ENCODE data around the gene PITPNC1.
"Not testable (repeated sequence)": the region's sequence is repeated elsewhere in the genome, so short reads cannot be mapped to it uniquely, and the experiment has no call there.

Gene PITPNC1

DNA sequence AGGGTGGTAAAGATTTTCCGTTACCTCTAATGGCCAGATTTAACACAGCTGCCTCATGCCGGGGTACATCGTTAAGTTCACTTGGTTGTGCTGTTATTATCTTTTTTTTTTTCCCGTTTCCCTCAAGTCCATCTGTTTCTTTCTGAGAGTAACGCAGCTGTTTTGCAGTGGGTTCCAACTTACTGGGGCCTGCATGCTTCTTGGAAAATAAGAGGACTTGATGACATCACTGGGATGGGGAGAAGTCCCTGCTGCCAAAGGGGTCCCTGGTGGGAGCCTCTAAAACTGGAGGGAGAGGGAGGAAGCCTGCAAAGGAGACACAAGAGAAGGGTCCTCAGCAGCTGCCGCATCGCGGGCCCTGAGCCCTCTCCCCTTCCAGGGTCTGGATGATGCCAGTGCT lies 262.9 kb downstream of the PITPNC1 start:
- no peak for DNase-seq (ENCODE audit: low spot score)
- Histone ChIP-seq H3K4me2 (ENCODE audit: insufficient read depth, low read length, poor library complexity, severe bottlenecking) (no peak overlapping the region), H4K91ac (ENCODE audit: low read depth, low read length, poor library complexity) (no peak overlapping the region), H3K9me3 (replicated peaks in 1 of 2; ENCODE audit: control insufficient read depth in 2 of 2, insufficient read depth in 1 of 2, low read depth in 1 of 2, low read length in 2 of 2) (no peaks in the 10 kb centered on the region), H2AFZ (ENCODE audit: low read length) (no peak overlapping the region), H3K23ac (ENCODE audit: low read depth, low read length, poor library complexity) (no peak overlapping the region), H3K9ac (ENCODE audit: low read depth, low read length, poor library complexity) (no peak overlapping the region), H2BK15ac (ENCODE audit: low read length) (no peak overlapping the region), H2BK12ac (ENCODE audit: low read length) (no peak overlapping the region), H3K36me3 (replicated peaks in 1 of 2; ENCODE audit: control insufficient read depth in 2 of 2, insufficient read depth in 2 of 2, low read length in 2 of 2) (peaks cover 0 to 2% of the 10 kb centered on the region in 2 donors), H3K14ac (ENCODE audit: low read length) (no peak overlapping the region), H3K18ac (ENCODE audit: low read length) (no peak overlapping the region), H2BK120ac (ENCODE audit: low read depth, low read length) (no peak overlapping the region), H4K8ac (ENCODE audit: low read depth, low read length) (no peak overlapping the region), H2BK5ac (ENCODE audit: low read length) (no peak overlapping the region), H3K4me1 (ENCODE audit: control insufficient read depth in 2 of 2, insufficient read depth in 1 of 2, low read depth in 1 of 2, low read length in 2 of 2) (peaks cover 0 to 2% of the 10 kb centered on the region in 2 donors), H3K4ac (ENCODE audit: low read length) (no peak overlapping the region), H2AK5ac (ENCODE audit: low read depth, low read length) (no peak overlapping the region), H3K27me3 (ENCODE audit: control insufficient read depth in 3 of 3, insufficient read depth in 3 of 3, low read depth in 1 of 3, low read length in 3 of 3) (no peaks in the 10 kb centered on the region), H3K79me1 (ENCODE audit: low read depth, low read length) (no peaks in the 10 kb centered on the region), H3K4me3 (ENCODE audit: low read length in 2 of 2) (no peak overlapping the region), H3K27ac (replicated peaks; ENCODE audit: low read length) (no peak overlapping the region)
- WGBS, 2 donors (ENCODE audit: extremely low coverage in 2 of 2, insufficient read length in 2 of 2, insufficient replicate concordance in 1 of 2) = no CpG with 5 or more reads among the region's 8 CpGs

DNA sequence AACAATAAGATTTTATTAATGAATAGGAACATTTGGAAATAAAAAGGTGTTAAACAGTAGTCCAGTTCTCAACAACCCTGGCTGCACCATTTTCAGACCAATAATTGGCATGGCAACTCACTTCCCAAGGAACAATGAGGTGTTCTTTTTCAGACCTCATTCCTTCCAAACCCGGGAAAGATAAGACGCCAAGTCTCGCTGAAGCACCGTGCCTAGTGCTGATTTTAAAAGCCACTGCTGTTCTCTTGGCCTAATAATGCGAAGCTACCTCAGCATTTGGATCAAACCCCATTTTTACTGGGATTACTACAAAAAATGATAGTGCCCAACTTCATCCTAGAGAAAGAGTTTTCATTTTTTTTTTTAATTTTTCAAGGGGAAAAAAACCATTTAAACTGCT lies 265.4 kb downstream of the PITPNC1 start:
- no peaks in the 10 kb centered on the region for H3K4me1 ChIP-seq (ENCODE audit: control insufficient read depth in 2 of 2, insufficient read depth in 1 of 2, low read depth in 1 of 2, low read length in 2 of 2)
- peaks cover 2% of the 10 kb centered on the region for H3K79me1 ChIP-seq (ENCODE audit: low read depth, low read length)
- no peak overlapping the region for H2AFZ ChIP-seq (ENCODE audit: low read length)
- no peak overlapping the region for H3K14ac ChIP-seq (ENCODE audit: low read length)
- no peak overlapping the region for H2BK120ac ChIP-seq (ENCODE audit: low read depth, low read length)
- no peak overlapping the region for H4K91ac ChIP-seq (ENCODE audit: low read depth, low read length, poor library complexity)
- H2BK5ac ChIP-seq (ENCODE audit: low read length) = no peak overlapping the region
- WGBS, 2 donors (ENCODE audit: extremely low coverage in 2 of 2, insufficient read length in 2 of 2, insufficient replicate concordance in 1 of 2) = no CpG with 5 or more reads among the region's 5 CpGs
- H3K4ac ChIP-seq (ENCODE audit: low read length) = no peak overlapping the region
- H3K27ac ChIP-seq (replicated peaks; ENCODE audit: low read length) = no peak overlapping the region
- no peaks in the 10 kb centered on the region for H3K9me3 ChIP-seq (replicated peaks in 1 of 2; ENCODE audit: control insufficient read depth in 2 of 2, insufficient read depth in 1 of 2, low read depth in 1 of 2, low read length in 2 of 2)
- no peak overlapping the region for H3K9ac ChIP-seq (ENCODE audit: low read depth, low read length, poor library complexity)
- no peak for DNase-seq (ENCODE audit: low spot score)
- H2AK5ac ChIP-seq (ENCODE audit: low read depth, low read length) = no peak overlapping the region
- no peak overlapping the region for H3K18ac ChIP-seq (ENCODE audit: low read length)
- no peak overlapping the region for H3K23ac ChIP-seq (ENCODE audit: low read depth, low read length, poor library complexity)
- no peaks in the 10 kb centered on the region for H3K27me3 ChIP-seq (ENCODE audit: control insufficient read depth in 3 of 3, insufficient read depth in 3 of 3, low read depth in 1 of 3, low read length in 3 of 3)
- H2BK12ac ChIP-seq (ENCODE audit: low read length) = no peak overlapping the region
- no peaks in the 10 kb centered on the region for H3K36me3 ChIP-seq (replicated peaks in 1 of 2; ENCODE audit: control insufficient read depth in 2 of 2, insufficient read depth in 2 of 2, low read length in 2 of 2)
- no peak overlapping the region for H4K8ac ChIP-seq (ENCODE audit: low read depth, low read length)
- H3K4me2 ChIP-seq (ENCODE audit: insufficient read depth, low read length, poor library complexity, severe bottlenecking) = no peak overlapping the region
- H3K4me3 ChIP-seq (ENCODE audit: low read length in 2 of 2) = no peak overlapping the region
- no peak overlapping the region for H2BK15ac ChIP-seq (ENCODE audit: low read length)

GRCh38 chr17:67644061-67644460 lies 267.0 kb downstream of the PITPNC1 start:
- H2BK15ac ChIP-seq (ENCODE audit: low read length) = no peak overlapping the region
- H3K4me1 ChIP-seq (ENCODE audit: control insufficient read depth in 2 of 2, insufficient read depth in 1 of 2, low read depth in 1 of 2, low read length in 2 of 2) = no peaks in the 10 kb centered on the region
- H3K4me2 ChIP-seq (ENCODE audit: insufficient read depth, low read length, poor library complexity, severe bottlenecking) = no peak overlapping the region
- no peak overlapping the region for H3K27ac ChIP-seq (replicated peaks; ENCODE audit: low read length)
- DNase-seq (ENCODE audit: low spot score) = no peak
- no peaks in the 10 kb centered on the region for H3K27me3 ChIP-seq (ENCODE audit: control insufficient read depth in 3 of 3, insufficient read depth in 3 of 3, low read depth in 1 of 3, low read length in 3 of 3)
- peaks cover 2% of the 10 kb centered on the region for H3K79me1 ChIP-seq (ENCODE audit: low read depth, low read length)
- no peak overlapping the region for H2BK12ac ChIP-seq (ENCODE audit: low read length)
- H3K18ac ChIP-seq (ENCODE audit: low read length) = no peak overlapping the region
- no peak overlapping the region for H3K14ac ChIP-seq (ENCODE audit: low read length)
- H2BK120ac ChIP-seq (ENCODE audit: low read depth, low read length) = no peak overlapping the region
- WGBS, 2 donors (ENCODE audit: extremely low coverage in 2 of 2, insufficient read length in 2 of 2, insufficient replicate concordance in 1 of 2) = no CpG with 5 or more reads among the region's 5 CpGs
- no peak overlapping the region for H2AK5ac ChIP-seq (ENCODE audit: low read depth, low read length)
- H3K4me3 ChIP-seq (ENCODE audit: low read length in 2 of 2) = no peak overlapping the region
- no peaks in the 10 kb centered on the region for H3K9me3 ChIP-seq (replicated peaks in 1 of 2; ENCODE audit: control insufficient read depth in 2 of 2, insufficient read depth in 1 of 2, low read depth in 1 of 2, low read length in 2 of 2)
- no peak overlapping the region for H2AFZ ChIP-seq (ENCODE audit: low read length)
- no peaks in the 10 kb centered on the region for H3K36me3 ChIP-seq (replicated peaks in 1 of 2; ENCODE audit: control insufficient read depth in 2 of 2, insufficient read depth in 2 of 2, low read length in 2 of 2)
- no peak overlapping the region for H4K91ac ChIP-seq (ENCODE audit: low read depth, low read length, poor library complexity)
- H3K23ac ChIP-seq (ENCODE audit: low read depth, low read length, poor library complexity) = no peak overlapping the region
- H3K4ac ChIP-seq (ENCODE audit: low read length) = no peak overlapping the region
- H2BK5ac ChIP-seq (ENCODE audit: low read length) = no peak overlapping the region
- no peak overlapping the region for H3K9ac ChIP-seq (ENCODE audit: low read depth, low read length, poor library complexity)
- no peak overlapping the region for H4K8ac ChIP-seq (ENCODE audit: low read depth, low read length)

DNA sequence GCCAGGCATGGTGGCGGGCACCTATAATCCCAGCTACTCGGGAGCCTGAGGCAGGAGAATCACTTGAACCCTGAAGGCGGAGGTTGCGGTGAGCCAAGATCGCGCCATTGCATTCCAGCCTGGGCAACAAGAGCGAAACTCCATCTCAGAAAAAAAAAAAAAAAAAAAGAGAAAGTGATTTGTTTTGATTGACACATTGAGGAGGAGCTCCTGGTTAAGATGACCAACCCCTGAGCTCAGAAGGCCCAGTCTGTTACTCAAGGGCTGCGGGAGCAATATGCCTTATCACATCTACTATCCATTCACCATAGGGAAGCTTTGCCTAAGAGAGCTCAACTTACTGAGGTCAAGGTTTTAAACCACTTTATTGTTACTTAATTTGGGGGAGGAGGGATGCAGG lies 268.1 kb downstream of the PITPNC1 start:
- not testable (repeated sequence) for H3K23ac ChIP-seq (ENCODE audit: low read depth, low read length, poor library complexity); H3K18ac ChIP-seq (ENCODE audit: low read length); H2BK15ac ChIP-seq (ENCODE audit: low read length); H2BK120ac ChIP-seq (ENCODE audit: low read depth, low read length); H3K4me2 ChIP-seq (ENCODE audit: insufficient read depth, low read length, poor library complexity, severe bottlenecking); H3K9me3 ChIP-seq (replicated peaks in 1 of 2; ENCODE audit: control insufficient read depth in 2 of 2, insufficient read depth in 1 of 2, low read depth in 1 of 2, low read length in 2 of 2); H4K91ac ChIP-seq (ENCODE audit: low read depth, low read length, poor library complexity); DNase-seq (ENCODE audit: low spot score); H3K27me3 ChIP-seq (ENCODE audit: control insufficient read depth in 3 of 3, insufficient read depth in 3 of 3, low read depth in 1 of 3, low read length in 3 of 3); H2BK12ac ChIP-seq (ENCODE audit: low read length); H4K8ac ChIP-seq (ENCODE audit: low read depth, low read length); H3K27ac ChIP-seq (replicated peaks; ENCODE audit: low read length); H3K36me3 ChIP-seq (replicated peaks in 1 of 2; ENCODE audit: control insufficient read depth in 2 of 2, insufficient read depth in 2 of 2, low read length in 2 of 2); H2BK5ac ChIP-seq (ENCODE audit: low read length); H3K4me1 ChIP-seq (ENCODE audit: control insufficient read depth in 2 of 2, insufficient read depth in 1 of 2, low read depth in 1 of 2, low read length in 2 of 2); H2AK5ac ChIP-seq (ENCODE audit: low read depth, low read length); H3K4me3 ChIP-seq (ENCODE audit: low read length in 2 of 2); H3K4ac ChIP-seq (ENCODE audit: low read length); H3K79me1 ChIP-seq (ENCODE audit: low read depth, low read length); H3K14ac ChIP-seq (ENCODE audit: low read length); H2AFZ ChIP-seq (ENCODE audit: low read length); H3K9ac ChIP-seq (ENCODE audit: low read depth, low read length, poor library complexity)
- WGBS, 2 donors (ENCODE audit: extremely low coverage in 2 of 2, insufficient read length in 2 of 2, insufficient replicate concordance in 1 of 2) = no CpG with 5 or more reads among the region's 8 CpGs

All from neuronal stem cell (in vitro differentiated cells).